ENCODE results near the gene ITGBL1.

The ITGBL1 gene

GRCh38 chr13:101565317-101565716 lies 112.8 kb downstream of the ITGBL1 start:
- DNase-seq (ENCODE audit: low read depth, low spot score): no peak

- DNase-seq (ENCODE audit: low read depth, low spot score): no peak
These were observed 115.4 kb downstream of the ITGBL1 start for GRCh38 chr13:101567841-101568240.

GRCh38 chr13:101569807-101570206 lies 117.3 kb downstream of the ITGBL1 start:
- no peak for DNase-seq (ENCODE audit: low read depth, low spot score)

- DNase-seq (ENCODE audit: low read depth, low spot score): no peak
These were observed 117.9 kb downstream of the ITGBL1 start for GRCh38 chr13:101570410-101570809.

GRCh38 chr13:101572456-101572855 lies 120.0 kb downstream of the ITGBL1 start:
- no peak for DNase-seq (ENCODE audit: low read depth, low spot score)

- no peak for DNase-seq (ENCODE audit: low read depth, low spot score)
These were observed 123.1 kb downstream of the ITGBL1 start for GRCh38 chr13:101575581-101575980.

GRCh38 chr13:101576455-101576854 lies 124.0 kb downstream of the ITGBL1 start:
- no peak for DNase-seq (ENCODE audit: low read depth, low spot score)

- no peak for DNase-seq (ENCODE audit: low read depth, low spot score)
These were observed 124.5 kb downstream of the ITGBL1 start for GRCh38 chr13:101576977-101577376.

GRCh38 chr13:101579281-101579802 lies 126.9 kb downstream of the ITGBL1 start:
- no peak for DNase-seq (ENCODE audit: low read depth, low spot score)

- DNase-seq (ENCODE audit: low read depth, low spot score): no peak
These were observed 131.9 kb downstream of the ITGBL1 start for GRCh38 chr13:101584331-101584730.

GRCh38 chr13:101590479-101590878 lies 138.0 kb downstream of the ITGBL1 start:
- DNase-seq (ENCODE audit: low read depth, low spot score): no peak

GRCh38 chr13:101594936-101595335 lies 142.5 kb downstream of the ITGBL1 start:
- no peak for DNase-seq (ENCODE audit: low read depth, low spot score)

- no peak for DNase-seq (ENCODE audit: low read depth, low spot score)
These were observed 144.3 kb downstream of the ITGBL1 start for GRCh38 chr13:101596803-101597202.

- DNase-seq (ENCODE audit: low read depth, low spot score): no peak
These were observed 159.3 kb downstream of the ITGBL1 start for GRCh38 chr13:101611491-101612475.

GRCh38 chr13:101612735-101613134 lies 160.3 kb downstream of the ITGBL1 start:
- no peak for DNase-seq (ENCODE audit: low read depth, low spot score)

GRCh38 chr13:101614491-101614890 lies 162.0 kb downstream of the ITGBL1 start:
- DNase-seq (ENCODE audit: low read depth, low spot score): no peak

GRCh38 chr13:101618440-101619187 lies 166.1 kb downstream of the ITGBL1 start:
- DNase-seq (ENCODE audit: low read depth, low spot score): no peak

GRCh38 chr13:101621099-101621498 lies 168.6 kb downstream of the ITGBL1 start:
- no peak for DNase-seq (ENCODE audit: low read depth, low spot score)

GRCh38 chr13:101623470-101624209 lies 171.2 kb downstream of the ITGBL1 start:
- no peak for DNase-seq (ENCODE audit: low read depth, low spot score)

GRCh38 chr13:101624210-101624922 lies 171.9 kb downstream of the ITGBL1 start:
- no peak for DNase-seq (ENCODE audit: low read depth, low spot score)

GRCh38 chr13:101624981-101625380 lies 172.5 kb downstream of the ITGBL1 start:
- DNase-seq (ENCODE audit: low read depth, low spot score): no peak
